H1 (cell line): ENCODE measurements around the gene KLHDC10. TPM values are rescaled to one million over a fixed set of nuclear protein-coding genes. Genes with fewer than 3 reads are reported as not detected.

Source experiments
- ASH2L ChIP-seq: fragments of 200-600, 300-600 bp; sonication (generic); IDR thresholded peaks from one replicate; pipeline ENCODE4 v1.7.1; 2017; ENCODE audit warnings: low read length
- EGR1 ChIP-seq: IDR thresholded peaks from 2 replicates; pipeline ENCODE4 v1.6.1; 2011; ENCODE audit warnings: low read depth, low read length, borderline replicate concordance
- MAFK ChIP-seq: IDR thresholded peaks from 2 replicates; pipeline ENCODE4 v1.6.1; 2012; ENCODE audit warnings: low read depth, mild to moderate bottlenecking, improper control_type of control experiment, low read length
- RFX5 ChIP-seq: IDR thresholded peaks from 2 replicates; pipeline ENCODE4 v1.6.1; 2011; ENCODE audit warnings: low read depth, low read length, improper control_type of control experiment, borderline replicate concordance
- SP1 ChIP-seq: IDR thresholded peaks from 2 replicates; pipeline ENCODE4 v1.6.1; 2011; ENCODE audit warnings: low read depth, low read length
- SP4 ChIP-seq: IDR thresholded peaks from 2 replicates; pipeline ENCODE4 v1.6.1; 2012; ENCODE audit warnings: low read length, inconsistent platforms
- SUZ12 ChIP-seq: fragments of 200-600 bp; sonication (generic); IDR thresholded peaks from 2 replicates; pipeline ENCODE4 v1.6.1; 2012; ENCODE audit warnings: mild to moderate bottlenecking, inconsistent platforms, low read length, moderate library complexity, mixed read lengths
- TAF1 ChIP-seq: IDR thresholded peaks from 2 replicates; pipeline ENCODE4 v1.6.1; 2011; ENCODE audit warnings: mild to moderate bottlenecking, low read depth, low read length
- polyA plus RNA-seq, 7 experiments: library from polyadenylated mRNA; depleted of rRNA in 3 of 7; stranded (reverse) in 5 of 7; unstranded in 2 of 7; fragments of >200 nt in 5 of 7; fragments of 200-250 nt in 2 of 7; gene quantifications; 1 replicate in 5 of 7; 2 replicates in 1 of 7; 4 replicates in 1 of 7; pipeline versions ENCODE4 v1.2.1 to v1.2.3, GENCODE V29; 2011 to 2013; ENCODE audit warnings: missing spikeins in 2 of 7, mixed read lengths in 2 of 7
- total RNA-seq: library from RNA; stranded (reverse); fragmentation: NEBNext Ultra II Directional; extraction: Animal tissue kit (Norgen Biotek cat#: 25700); gene quantifications from 2 replicates; pipeline ENCODE4 v1.2.1, GENCODE V29; 2021
- TF ChIP-seq, protein P1 (sequence below): IDR thresholded peaks from 2 replicates; pipeline ENCODE4 v1.6.1; 2011; ENCODE audit warnings: low read length, improper control_type of control experiment
- TF ChIP-seq, protein P2 (sequence below): fragments of 300-600 bp; sonication (generic); IDR thresholded peaks from 2 replicates; pipeline ENCODE4 v1.7.1; 2012; ENCODE audit warnings: low read length, moderate library complexity, mild to moderate bottlenecking, inconsistent platforms; ENCODE audit not compliant: insufficient replicate concordance

KLHDC10 gene
- total and polyA plus RNA-seq, 2 of the 8 experiments (the other 6 are each of a cell fraction or from before 2014, with no cell fraction given), result 6.6 to 14.5 TPM

DNA sequence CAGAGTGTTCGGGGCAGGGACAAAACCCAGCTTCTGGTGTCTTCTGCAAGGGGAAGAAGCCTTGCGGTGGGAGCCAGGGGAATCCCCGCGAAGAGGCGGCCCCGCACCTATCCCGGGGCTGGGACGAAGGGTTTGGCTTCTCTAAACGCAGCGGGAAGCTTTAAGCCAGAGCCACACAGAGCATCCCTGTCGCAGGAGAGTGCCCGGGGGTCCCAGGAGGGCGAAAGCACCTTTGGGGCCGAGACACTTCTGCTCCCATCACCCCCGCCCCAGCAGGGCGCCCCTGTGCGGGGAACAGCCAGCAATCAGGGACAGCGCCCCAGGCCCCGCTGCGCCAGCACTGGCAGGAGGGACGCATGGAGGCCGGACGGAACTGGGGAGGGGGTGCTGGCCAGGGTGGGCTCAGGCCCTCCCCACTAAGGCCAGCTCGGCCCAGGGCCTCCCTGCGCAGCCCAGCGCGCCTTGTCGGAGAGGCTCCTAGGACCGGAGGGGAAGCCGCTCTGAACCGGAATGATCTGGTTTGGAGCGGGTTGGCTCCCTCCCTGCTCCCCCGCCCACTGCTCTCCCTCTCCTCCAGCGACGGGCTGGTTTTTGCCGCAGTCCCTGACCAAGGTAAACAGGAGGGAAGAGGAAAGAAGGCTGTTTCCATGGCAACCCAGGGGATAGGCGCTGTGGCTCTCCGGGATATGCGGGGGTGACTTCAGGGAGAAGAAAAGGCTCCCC is 71.0 kb downstream of the KLHDC10 start (continued):
- TF ChIP-seq, protein P1, sequence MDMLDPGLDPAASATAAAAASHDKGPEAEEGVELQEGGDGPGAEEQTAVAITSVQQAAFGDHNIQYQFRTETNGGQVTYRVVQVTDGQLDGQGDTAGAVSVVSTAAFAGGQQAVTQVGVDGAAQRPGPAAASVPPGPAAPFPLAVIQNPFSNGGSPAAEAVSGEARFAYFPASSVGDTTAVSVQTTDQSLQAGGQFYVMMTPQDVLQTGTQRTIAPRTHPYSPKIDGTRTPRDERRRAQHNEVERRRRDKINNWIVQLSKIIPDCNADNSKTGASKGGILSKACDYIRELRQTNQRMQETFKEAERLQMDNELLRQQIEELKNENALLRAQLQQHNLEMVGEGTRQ, result no peak
- TF ChIP-seq, protein P2, sequence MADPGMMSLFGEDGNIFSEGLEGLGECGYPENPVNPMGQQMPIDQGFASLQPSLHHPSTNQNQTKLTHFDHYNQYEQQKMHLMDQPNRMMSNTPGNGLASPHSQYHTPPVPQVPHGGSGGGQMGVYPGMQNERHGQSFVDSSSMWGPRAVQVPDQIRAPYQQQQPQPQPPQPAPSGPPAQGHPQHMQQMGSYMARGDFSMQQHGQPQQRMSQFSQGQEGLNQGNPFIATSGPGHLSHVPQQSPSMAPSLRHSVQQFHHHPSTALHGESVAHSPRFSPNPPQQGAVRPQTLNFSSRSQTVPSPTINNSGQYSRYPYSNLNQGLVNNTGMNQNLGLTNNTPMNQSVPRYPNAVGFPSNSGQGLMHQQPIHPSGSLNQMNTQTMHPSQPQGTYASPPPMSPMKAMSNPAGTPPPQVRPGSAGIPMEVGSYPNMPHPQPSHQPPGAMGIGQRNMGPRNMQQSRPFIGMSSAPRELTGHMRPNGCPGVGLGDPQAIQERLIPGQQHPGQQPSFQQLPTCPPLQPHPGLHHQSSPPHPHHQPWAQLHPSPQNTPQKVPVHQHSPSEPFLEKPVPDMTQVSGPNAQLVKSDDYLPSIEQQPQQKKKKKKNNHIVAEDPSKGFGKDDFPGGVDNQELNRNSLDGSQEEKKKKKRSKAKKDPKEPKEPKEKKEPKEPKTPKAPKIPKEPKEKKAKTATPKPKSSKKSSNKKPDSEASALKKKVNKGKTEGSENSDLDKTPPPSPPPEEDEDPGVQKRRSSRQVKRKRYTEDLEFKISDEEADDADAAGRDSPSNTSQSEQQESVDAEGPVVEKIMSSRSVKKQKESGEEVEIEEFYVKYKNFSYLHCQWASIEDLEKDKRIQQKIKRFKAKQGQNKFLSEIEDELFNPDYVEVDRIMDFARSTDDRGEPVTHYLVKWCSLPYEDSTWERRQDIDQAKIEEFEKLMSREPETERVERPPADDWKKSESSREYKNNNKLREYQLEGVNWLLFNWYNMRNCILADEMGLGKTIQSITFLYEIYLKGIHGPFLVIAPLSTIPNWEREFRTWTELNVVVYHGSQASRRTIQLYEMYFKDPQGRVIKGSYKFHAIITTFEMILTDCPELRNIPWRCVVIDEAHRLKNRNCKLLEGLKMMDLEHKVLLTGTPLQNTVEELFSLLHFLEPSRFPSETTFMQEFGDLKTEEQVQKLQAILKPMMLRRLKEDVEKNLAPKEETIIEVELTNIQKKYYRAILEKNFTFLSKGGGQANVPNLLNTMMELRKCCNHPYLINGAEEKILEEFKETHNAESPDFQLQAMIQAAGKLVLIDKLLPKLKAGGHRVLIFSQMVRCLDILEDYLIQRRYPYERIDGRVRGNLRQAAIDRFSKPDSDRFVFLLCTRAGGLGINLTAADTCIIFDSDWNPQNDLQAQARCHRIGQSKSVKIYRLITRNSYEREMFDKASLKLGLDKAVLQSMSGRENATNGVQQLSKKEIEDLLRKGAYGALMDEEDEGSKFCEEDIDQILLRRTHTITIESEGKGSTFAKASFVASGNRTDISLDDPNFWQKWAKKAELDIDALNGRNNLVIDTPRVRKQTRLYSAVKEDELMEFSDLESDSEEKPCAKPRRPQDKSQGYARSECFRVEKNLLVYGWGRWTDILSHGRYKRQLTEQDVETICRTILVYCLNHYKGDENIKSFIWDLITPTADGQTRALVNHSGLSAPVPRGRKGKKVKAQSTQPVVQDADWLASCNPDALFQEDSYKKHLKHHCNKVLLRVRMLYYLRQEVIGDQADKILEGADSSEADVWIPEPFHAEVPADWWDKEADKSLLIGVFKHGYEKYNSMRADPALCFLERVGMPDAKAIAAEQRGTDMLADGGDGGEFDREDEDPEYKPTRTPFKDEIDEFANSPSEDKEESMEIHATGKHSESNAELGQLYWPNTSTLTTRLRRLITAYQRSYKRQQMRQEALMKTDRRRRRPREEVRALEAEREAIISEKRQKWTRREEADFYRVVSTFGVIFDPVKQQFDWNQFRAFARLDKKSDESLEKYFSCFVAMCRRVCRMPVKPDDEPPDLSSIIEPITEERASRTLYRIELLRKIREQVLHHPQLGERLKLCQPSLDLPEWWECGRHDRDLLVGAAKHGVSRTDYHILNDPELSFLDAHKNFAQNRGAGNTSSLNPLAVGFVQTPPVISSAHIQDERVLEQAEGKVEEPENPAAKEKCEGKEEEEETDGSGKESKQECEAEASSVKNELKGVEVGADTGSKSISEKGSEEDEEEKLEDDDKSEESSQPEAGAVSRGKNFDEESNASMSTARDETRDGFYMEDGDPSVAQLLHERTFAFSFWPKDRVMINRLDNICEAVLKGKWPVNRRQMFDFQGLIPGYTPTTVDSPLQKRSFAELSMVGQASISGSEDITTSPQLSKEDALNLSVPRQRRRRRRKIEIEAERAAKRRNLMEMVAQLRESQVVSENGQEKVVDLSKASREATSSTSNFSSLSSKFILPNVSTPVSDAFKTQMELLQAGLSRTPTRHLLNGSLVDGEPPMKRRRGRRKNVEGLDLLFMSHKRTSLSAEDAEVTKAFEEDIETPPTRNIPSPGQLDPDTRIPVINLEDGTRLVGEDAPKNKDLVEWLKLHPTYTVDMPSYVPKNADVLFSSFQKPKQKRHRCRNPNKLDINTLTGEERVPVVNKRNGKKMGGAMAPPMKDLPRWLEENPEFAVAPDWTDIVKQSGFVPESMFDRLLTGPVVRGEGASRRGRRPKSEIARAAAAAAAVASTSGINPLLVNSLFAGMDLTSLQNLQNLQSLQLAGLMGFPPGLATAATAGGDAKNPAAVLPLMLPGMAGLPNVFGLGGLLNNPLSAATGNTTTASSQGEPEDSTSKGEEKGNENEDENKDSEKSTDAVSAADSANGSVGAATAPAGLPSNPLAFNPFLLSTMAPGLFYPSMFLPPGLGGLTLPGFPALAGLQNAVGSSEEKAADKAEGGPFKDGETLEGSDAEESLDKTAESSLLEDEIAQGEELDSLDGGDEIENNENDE, result no peak
- TF ChIP-seq SUZ12 (no peak), TAF1 (peak; percentile 90), SP4 (no peak), ASH2L (peak; percentile 83), RFX5 (no peak), MAFK (no peak), EGR1 (peak; percentile 86), SP1 (no peak; the same call in 1 of the 2 replicates)
